Measurements from ENCODE around the gene SORCS2. TPM values are rescaled to one million over a fixed set of nuclear protein-coding genes. Genes with fewer than 3 reads are reported as not detected.

Gene SORCS2
- polyA plus RNA-seq, 1 donor from 2014 or later = 1.0 TPM

- TF ChIP-seq EZH2 (IDR thresholded peaks at IDR 0.05; ENCODE audit: borderline replicate concordance, insufficient read depth, low read length, poor library complexity, severe bottlenecking) (no peak), POLR2AphosphoS5 (IDR thresholded peaks at IDR 0.05) (no peak), CTCF (IDR thresholded peaks at IDR 0.05; ENCODE audit: poor library complexity, severe bottlenecking) (no peak), EP300 (conservative IDR thresholded peaks at IDR 0.05; ENCODE audit: poor library complexity, severe bottlenecking) (no peak), MXI1 (conservative IDR thresholded peaks at IDR 0.05; ENCODE audit: poor library complexity, severe bottlenecking) (no peak), SMC3 (conservative IDR thresholded peaks at IDR 0.05; ENCODE audit: poor library complexity) (no peak), TAF1 (IDR thresholded peaks at IDR 0.05; ENCODE audit: low read depth) (no peak), RAD21 (conservative IDR thresholded peaks at IDR 0.05) (no peak)
- TF ChIP-seq, protein P1, sequence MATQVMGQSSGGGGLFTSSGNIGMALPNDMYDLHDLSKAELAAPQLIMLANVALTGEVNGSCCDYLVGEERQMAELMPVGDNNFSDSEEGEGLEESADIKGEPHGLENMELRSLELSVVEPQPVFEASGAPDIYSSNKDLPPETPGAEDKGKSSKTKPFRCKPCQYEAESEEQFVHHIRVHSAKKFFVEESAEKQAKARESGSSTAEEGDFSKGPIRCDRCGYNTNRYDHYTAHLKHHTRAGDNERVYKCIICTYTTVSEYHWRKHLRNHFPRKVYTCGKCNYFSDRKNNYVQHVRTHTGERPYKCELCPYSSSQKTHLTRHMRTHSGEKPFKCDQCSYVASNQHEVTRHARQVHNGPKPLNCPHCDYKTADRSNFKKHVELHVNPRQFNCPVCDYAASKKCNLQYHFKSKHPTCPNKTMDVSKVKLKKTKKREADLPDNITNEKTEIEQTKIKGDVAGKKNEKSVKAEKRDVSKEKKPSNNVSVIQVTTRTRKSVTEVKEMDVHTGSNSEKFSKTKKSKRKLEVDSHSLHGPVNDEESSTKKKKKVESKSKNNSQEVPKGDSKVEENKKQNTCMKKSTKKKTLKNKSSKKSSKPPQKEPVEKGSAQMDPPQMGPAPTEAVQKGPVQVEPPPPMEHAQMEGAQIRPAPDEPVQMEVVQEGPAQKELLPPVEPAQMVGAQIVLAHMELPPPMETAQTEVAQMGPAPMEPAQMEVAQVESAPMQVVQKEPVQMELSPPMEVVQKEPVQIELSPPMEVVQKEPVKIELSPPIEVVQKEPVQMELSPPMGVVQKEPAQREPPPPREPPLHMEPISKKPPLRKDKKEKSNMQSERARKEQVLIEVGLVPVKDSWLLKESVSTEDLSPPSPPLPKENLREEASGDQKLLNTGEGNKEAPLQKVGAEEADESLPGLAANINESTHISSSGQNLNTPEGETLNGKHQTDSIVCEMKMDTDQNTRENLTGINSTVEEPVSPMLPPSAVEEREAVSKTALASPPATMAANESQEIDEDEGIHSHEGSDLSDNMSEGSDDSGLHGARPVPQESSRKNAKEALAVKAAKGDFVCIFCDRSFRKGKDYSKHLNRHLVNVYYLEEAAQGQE (IDR thresholded peaks at IDR 0.05; ENCODE audit: borderline replicate concordance) = no peak
- H2AFZ ChIP-seq (ENCODE audit: low read depth, low read length) = no peak overlapping the region
These were observed 530.5 kb downstream of the SORCS2 start for GRCh38 chr4:7722766-7723387.

DNA sequence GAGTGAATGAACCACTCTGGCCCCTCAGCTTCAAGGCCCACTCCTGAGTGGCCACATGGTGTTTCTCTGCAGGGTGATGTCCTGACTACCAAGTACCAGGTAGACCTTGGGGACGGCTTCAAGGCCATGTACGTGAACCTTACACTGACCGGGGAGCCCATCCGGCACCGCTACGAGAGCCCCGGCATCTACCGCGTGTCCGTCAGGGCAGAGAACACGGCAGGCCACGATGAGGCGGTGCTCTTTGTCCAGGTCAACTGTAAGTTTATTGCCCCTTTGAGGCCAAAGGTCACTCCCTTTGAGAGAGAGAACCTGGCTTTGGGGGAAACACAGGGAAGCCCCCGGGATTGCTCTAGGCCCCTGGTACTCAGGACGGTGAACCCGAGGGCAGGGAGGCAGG, 531.3 kb downstream of the SORCS2 start:
- Histone ChIP-seq H3K27me3 (ENCODE audit: insufficient read depth, low read depth, low read length) (no peaks in the 10 kb centered on the region), H3K9me2 (ENCODE audit: insufficient read depth, low read length) (no peaks in the 10 kb centered on the region), H3K27ac (ENCODE audit: low read length) (no peak overlapping the region), H3F3A (ENCODE audit: insufficient read depth, low read length, poor library complexity, severe bottlenecking) (no peaks in the 10 kb centered on the region), H4K20me1 (ENCODE audit: insufficient read depth) (no peaks in the 10 kb centered on the region), H3K9ac (ENCODE audit: low read length) (no peak overlapping the region), H3K79me2 (replicated peaks; ENCODE audit: insufficient read depth, low read length) (no peaks in the 10 kb centered on the region), H3K36me3 (ENCODE audit: insufficient read depth, low read length) (no peaks in the 10 kb centered on the region), H3K4me3 (ENCODE audit: low read length) (no peak overlapping the region), H3K9me3 (ENCODE audit: low read length) (no peaks in the 10 kb centered on the region), H2AFZ (ENCODE audit: low read depth, low read length) (no peak overlapping the region), H3K4me2 (ENCODE audit: low read length) (no peak overlapping the region)
- TF ChIP-seq TAF1 (IDR thresholded peaks at IDR 0.05; ENCODE audit: low read depth) (no peak), SMC3 (conservative IDR thresholded peaks at IDR 0.05; ENCODE audit: poor library complexity) (no peak), RAD21 (conservative IDR thresholded peaks at IDR 0.05) (no peak), POLR2AphosphoS5 (IDR thresholded peaks at IDR 0.05) (no peak), CTCF (IDR thresholded peaks at IDR 0.05; ENCODE audit: poor library complexity, severe bottlenecking) (no peak), EZH2 (IDR thresholded peaks at IDR 0.05; ENCODE audit: borderline replicate concordance, insufficient read depth, low read length, poor library complexity, severe bottlenecking) (no peak), MXI1 (conservative IDR thresholded peaks at IDR 0.05; ENCODE audit: poor library complexity, severe bottlenecking) (no peak), EP300 (conservative IDR thresholded peaks at IDR 0.05; ENCODE audit: poor library complexity, severe bottlenecking) (no peak)
- TF ChIP-seq, protein P1 (IDR thresholded peaks at IDR 0.05; ENCODE audit: borderline replicate concordance) = no peak

More at GRCh38 chr4:7722766-7723387, 530.5 kb downstream of the SORCS2 start:
- Histone ChIP-seq H3K36me3 (ENCODE audit: insufficient read depth, low read length) (no peaks in the 10 kb centered on the region), H3K9me3 (ENCODE audit: low read length) (no peaks in the 10 kb centered on the region), H3K9me2 (ENCODE audit: insufficient read depth, low read length) (no peaks in the 10 kb centered on the region), H3K27ac (ENCODE audit: low read length) (no peak overlapping the region), H3K4me2 (ENCODE audit: low read length) (no peak overlapping the region), H3K9ac (ENCODE audit: low read length) (no peak overlapping the region), H4K20me1 (ENCODE audit: insufficient read depth) (no peaks in the 10 kb centered on the region), H3K79me2 (replicated peaks; ENCODE audit: insufficient read depth, low read length) (no peaks in the 10 kb centered on the region), H3K4me3 (ENCODE audit: low read length) (no peak overlapping the region), H3K27me3 (ENCODE audit: insufficient read depth, low read depth, low read length) (no peaks in the 10 kb centered on the region), H3F3A (ENCODE audit: insufficient read depth, low read length, poor library complexity, severe bottlenecking) (no peaks in the 10 kb centered on the region)

All from neural cell (in vitro differentiated cells).